ENCODE results near the gene CDCA3.

The CDCA3 gene

DNA sequence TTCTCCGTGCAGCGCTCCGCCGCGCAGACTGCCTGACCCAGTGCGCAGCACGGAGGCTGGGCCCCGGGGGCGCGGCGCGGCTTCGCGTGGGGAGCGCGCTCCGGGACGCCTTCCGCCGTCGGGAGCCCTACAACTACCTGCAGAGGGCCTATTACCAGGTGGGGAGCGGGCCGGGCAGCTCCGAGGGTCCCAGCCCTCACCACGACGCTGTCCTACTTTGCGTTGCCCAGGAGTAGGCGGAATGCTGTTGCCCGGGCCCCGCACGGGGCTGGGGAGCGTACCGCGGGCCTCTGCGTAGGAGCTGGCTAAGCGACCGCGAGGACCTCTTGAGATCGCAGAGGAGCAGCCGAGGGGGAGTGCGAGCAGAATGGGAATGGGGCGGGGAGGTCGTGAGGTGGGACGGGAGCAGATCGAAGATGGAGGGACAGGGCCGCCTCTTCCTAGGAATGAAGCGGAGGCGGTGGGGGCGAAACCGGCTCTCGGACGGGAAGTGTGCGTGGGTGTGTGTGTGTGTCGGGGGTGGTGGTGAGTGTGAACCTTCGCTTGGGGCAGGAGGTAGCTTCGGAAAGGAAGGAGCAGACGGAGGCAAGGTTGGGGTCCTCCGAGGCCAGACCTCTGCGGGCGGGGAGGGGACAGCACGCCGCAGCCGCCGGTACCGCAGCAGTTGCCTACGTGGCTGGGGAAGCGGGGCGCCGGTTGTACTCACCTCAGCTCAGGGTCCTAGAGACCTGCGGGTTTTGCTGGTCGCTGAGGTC is 22.1 kb downstream of the CDCA3 start:
- no peak for TF ChIP-seq POLR2AphosphoS5 (IDR thresholded peaks at IDR 0.05; ENCODE audit: low read depth)
- TF ChIP-seq SPI1 (IDR thresholded peaks at IDR 0.05; ENCODE audit: borderline replicate concordance, low read depth): no peak
- TF ChIP-seq, protein P1, sequence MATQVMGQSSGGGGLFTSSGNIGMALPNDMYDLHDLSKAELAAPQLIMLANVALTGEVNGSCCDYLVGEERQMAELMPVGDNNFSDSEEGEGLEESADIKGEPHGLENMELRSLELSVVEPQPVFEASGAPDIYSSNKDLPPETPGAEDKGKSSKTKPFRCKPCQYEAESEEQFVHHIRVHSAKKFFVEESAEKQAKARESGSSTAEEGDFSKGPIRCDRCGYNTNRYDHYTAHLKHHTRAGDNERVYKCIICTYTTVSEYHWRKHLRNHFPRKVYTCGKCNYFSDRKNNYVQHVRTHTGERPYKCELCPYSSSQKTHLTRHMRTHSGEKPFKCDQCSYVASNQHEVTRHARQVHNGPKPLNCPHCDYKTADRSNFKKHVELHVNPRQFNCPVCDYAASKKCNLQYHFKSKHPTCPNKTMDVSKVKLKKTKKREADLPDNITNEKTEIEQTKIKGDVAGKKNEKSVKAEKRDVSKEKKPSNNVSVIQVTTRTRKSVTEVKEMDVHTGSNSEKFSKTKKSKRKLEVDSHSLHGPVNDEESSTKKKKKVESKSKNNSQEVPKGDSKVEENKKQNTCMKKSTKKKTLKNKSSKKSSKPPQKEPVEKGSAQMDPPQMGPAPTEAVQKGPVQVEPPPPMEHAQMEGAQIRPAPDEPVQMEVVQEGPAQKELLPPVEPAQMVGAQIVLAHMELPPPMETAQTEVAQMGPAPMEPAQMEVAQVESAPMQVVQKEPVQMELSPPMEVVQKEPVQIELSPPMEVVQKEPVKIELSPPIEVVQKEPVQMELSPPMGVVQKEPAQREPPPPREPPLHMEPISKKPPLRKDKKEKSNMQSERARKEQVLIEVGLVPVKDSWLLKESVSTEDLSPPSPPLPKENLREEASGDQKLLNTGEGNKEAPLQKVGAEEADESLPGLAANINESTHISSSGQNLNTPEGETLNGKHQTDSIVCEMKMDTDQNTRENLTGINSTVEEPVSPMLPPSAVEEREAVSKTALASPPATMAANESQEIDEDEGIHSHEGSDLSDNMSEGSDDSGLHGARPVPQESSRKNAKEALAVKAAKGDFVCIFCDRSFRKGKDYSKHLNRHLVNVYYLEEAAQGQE (IDR thresholded peaks at IDR 0.05; ENCODE audit: insufficient replicate concordance, low read depth): no peak
- no peak for DNase-seq (ENCODE audit: low read depth in 1 of 2, low spot score in 1 of 2)
- Histone ChIP-seq H3K27me3 (ENCODE audit: insufficient read depth, poor library complexity, severe bottlenecking) (peaks cover 22% of the 10 kb centered on the region), H3K27ac (replicated peaks) (no peak overlapping the region), H3K4me3 (replicated peaks; ENCODE audit: insufficient read depth, low read length) (peak overlapping the region; percentile 39)

DNA sequence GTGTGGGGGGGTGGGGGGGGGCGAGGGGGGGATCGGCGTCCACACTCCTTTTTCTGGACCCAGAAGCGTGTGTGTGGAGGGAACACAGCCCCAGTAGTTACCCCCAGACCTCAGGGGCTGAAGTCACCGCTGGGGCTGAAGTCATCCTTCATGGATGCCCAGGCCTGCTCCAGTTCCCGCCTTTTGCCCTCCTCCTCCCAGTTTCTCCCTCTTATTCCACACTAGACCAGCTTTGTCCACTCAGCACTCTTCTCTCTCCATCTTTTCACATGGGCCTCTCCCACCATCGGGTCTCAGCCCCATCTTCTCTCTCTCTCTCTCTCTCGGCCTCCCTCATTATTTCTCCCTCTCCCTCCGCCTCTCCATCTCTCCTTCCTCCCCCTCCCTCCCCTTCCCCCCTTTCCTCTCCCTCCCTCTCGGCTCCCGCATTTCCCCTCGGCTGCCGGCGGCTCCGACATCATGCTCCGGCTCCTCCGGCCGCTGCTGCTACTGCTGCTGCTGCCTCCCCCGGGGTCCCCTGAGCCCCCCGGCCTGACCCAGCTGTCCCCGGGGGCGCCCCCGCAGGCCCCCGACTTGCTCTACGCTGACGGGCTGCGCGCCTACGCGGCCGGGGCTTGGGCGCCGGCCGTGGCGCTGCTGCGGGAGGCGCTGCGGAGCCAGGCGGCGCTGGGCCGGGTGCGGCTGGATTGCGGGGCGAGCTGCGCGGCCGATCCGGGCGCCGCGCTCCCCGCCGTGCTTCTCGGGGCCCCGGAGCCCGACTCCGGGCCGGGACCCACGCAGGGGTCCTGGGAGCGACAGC is 22.9 kb downstream of the CDCA3 start, which contains the start of gene P3H3:
Gene P3H3 (plus strand): TSS at position 426 of the 799 bp plus-strand sequence. CDS start 34 bp downstream, at position 460.
- H3K4me3 ChIP-seq (replicated peaks; ENCODE audit: insufficient read depth, low read length): peak within 1 kb of the TSS; percentile 39
- no peak for DNase-seq (ENCODE audit: low read depth in 1 of 2, low spot score in 1 of 2)
- TF ChIP-seq, protein P1 (IDR thresholded peaks at IDR 0.05; ENCODE audit: insufficient replicate concordance, low read depth): no peak
- no peak for TF ChIP-seq GABPA (IDR thresholded peaks at IDR 0.05; ENCODE audit: low read depth)
- no peak for TF ChIP-seq SPI1 (IDR thresholded peaks at IDR 0.05; ENCODE audit: borderline replicate concordance, low read depth)
- TF ChIP-seq, protein P2, sequence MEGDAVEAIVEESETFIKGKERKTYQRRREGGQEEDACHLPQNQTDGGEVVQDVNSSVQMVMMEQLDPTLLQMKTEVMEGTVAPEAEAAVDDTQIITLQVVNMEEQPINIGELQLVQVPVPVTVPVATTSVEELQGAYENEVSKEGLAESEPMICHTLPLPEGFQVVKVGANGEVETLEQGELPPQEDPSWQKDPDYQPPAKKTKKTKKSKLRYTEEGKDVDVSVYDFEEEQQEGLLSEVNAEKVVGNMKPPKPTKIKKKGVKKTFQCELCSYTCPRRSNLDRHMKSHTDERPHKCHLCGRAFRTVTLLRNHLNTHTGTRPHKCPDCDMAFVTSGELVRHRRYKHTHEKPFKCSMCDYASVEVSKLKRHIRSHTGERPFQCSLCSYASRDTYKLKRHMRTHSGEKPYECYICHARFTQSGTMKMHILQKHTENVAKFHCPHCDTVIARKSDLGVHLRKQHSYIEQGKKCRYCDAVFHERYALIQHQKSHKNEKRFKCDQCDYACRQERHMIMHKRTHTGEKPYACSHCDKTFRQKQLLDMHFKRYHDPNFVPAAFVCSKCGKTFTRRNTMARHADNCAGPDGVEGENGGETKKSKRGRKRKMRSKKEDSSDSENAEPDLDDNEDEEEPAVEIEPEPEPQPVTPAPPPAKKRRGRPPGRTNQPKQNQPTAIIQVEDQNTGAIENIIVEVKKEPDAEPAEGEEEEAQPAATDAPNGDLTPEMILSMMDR (IDR thresholded peaks at IDR 0.05; ENCODE audit: insufficient read depth, low read length): no peak
- TF ChIP-seq POLR2AphosphoS5 (IDR thresholded peaks at IDR 0.05; ENCODE audit: low read depth): no peak
- H3K27me3 ChIP-seq (ENCODE audit: insufficient read depth, poor library complexity, severe bottlenecking): peaks cover 23% of the 10 kb centered on the region
- no peak within 1 kb of the TSS for H3K27ac ChIP-seq (replicated peaks)

GRCh38 chr12:6827437-6827911 is 23.6 kb downstream of the CDCA3 start:
- H3K4me3 ChIP-seq (replicated peaks; ENCODE audit: insufficient read depth, low read length): no peak overlapping the region
- peaks cover 26% of the 10 kb centered on the region for H3K27me3 ChIP-seq (ENCODE audit: insufficient read depth, poor library complexity, severe bottlenecking)

More at GRCh38 chr12:6827437-6827911, 23.6 kb downstream of the CDCA3 start:
- peak in 1 of 2 experiments; percentile 55 for DNase-seq (ENCODE audit: low read depth in 1 of 2, low spot score in 1 of 2)
- no peak overlapping the region for H3K27ac ChIP-seq (replicated peaks)
- TF ChIP-seq, protein P2 (IDR thresholded peaks at IDR 0.05; ENCODE audit: insufficient read depth, low read length): no peak
- TF ChIP-seq GABPA (IDR thresholded peaks at IDR 0.05; ENCODE audit: low read depth): no peak
- no peak for TF ChIP-seq SPI1 (IDR thresholded peaks at IDR 0.05; ENCODE audit: borderline replicate concordance, low read depth)
- TF ChIP-seq, protein P1 (IDR thresholded peaks at IDR 0.05; ENCODE audit: insufficient replicate concordance, low read depth): no peak
- TF ChIP-seq POLR2AphosphoS5 (IDR thresholded peaks at IDR 0.05; ENCODE audit: low read depth): no peak

Data from HL-60 (cell line).